Mesothelial cell of epicardium (in vitro differentiated cells): Measurements from ENCODE around the gene SKA1. TPM values are rescaled to one million over a fixed set of nuclear protein-coding genes. Genes with fewer than 3 reads are reported as not detected.
A peak's percentile ranks its signal among the peaks of the same experiment; 100 is the strongest.

Experiments used
- DNase-seq, 2 experiments: peaks; one replicate each; pipeline ENCODE4 v3.0.0; 2021; ENCODE audit warnings: low spot score in 2 of 2; ENCODE audit not compliant: unreplicated experiment in 2 of 2
- H3K27ac Mint-ChIP-seq: 2 replicates; pipeline ENCODE4 v1.8.0; 2021; ENCODE audit warnings: mixed read lengths
- H3K27me3 Mint-ChIP-seq: 2 replicates; pipeline ENCODE4 v1.8.0; 2021; ENCODE audit warnings: low read depth, mixed read lengths
- H3K36me3 Mint-ChIP-seq: 2 replicates; pipeline ENCODE4 v1.8.0; 2021; ENCODE audit warnings: mixed read lengths
- H3K4me1 Mint-ChIP-seq: 2 replicates; pipeline ENCODE4 v1.8.0; 2021; ENCODE audit warnings: mixed read lengths
- H3K4me3 Mint-ChIP-seq: 2 replicates; pipeline ENCODE4 v1.8.0; 2021; ENCODE audit warnings: mild to moderate bottlenecking, moderate library complexity, mixed read lengths
- H3K9me3 Mint-ChIP-seq: 2 replicates; pipeline ENCODE4 v1.8.0; 2021; ENCODE audit warnings: mixed read lengths
- CTCF ChIP-seq: fragments of 200-600 bp; sonication (generic); IDR thresholded peaks from one replicate; pipeline ENCODE4 v1.5.0; 2021; ENCODE audit warnings: antibody characterized with exemption; ENCODE audit not compliant: unreplicated experiment
- total RNA-seq: library from RNA; stranded (reverse); gene quantifications from 3 replicates; pipeline ENCODE4 v1.2.1, GENCODE V29; 2021

Gene SKA1
- total RNA-seq, 1 donor from 2014 or later = 5.5 TPM

GRCh38 chr18:50393802-50394201 is 19.0 kb downstream of the SKA1 start:
- peaks cover 9% of the 10 kb centered on the region for H3K36me3 Mint-ChIP-seq
- H3K27ac Mint-ChIP-seq = no peak overlapping the region
- no peaks in the 10 kb centered on the region for H3K27me3 Mint-ChIP-seq

GRCh38 chr18:50395093-50395492 is 20.2 kb downstream of the SKA1 start:
- Mint-ChIP-seq H3K4me3 (no peak overlapping the region), H3K9me3 (peaks cover 5% of the 10 kb centered on the region), H3K27ac (no peak overlapping the region), H3K36me3 (peaks cover 9% of the 10 kb centered on the region), H3K27me3 (no peaks in the 10 kb centered on the region), H3K4me1 (peaks cover 30% of the 10 kb centered on the region)
- DNase-seq = no peak
- no peak for TF ChIP-seq CTCF

More at GRCh38 chr18:50393802-50394201, 19.0 kb downstream of the SKA1 start:
- Mint-ChIP-seq H3K4me1 (peaks cover 20% of the 10 kb centered on the region), H3K4me3 (no peak overlapping the region), H3K9me3 (peaks cover 5% of the 10 kb centered on the region)
- no peak for TF ChIP-seq CTCF
- DNase-seq = no peak

GRCh38 chr18:50396005-50396660 is 21.3 kb downstream of the SKA1 start:
- no peak overlapping the region for H3K4me3 Mint-ChIP-seq
- H3K9me3 Mint-ChIP-seq = peaks cover 5% of the 10 kb centered on the region

GRCh38 chr18:50397023-50397422 is 22.2 kb downstream of the SKA1 start:
- no peak for DNase-seq
- H3K27me3 Mint-ChIP-seq = no peaks in the 10 kb centered on the region
- peaks cover 48% of the 10 kb centered on the region for H3K4me1 Mint-ChIP-seq
- peaks cover 5% of the 10 kb centered on the region for H3K9me3 Mint-ChIP-seq
- no peak overlapping the region for H3K4me3 Mint-ChIP-seq
- TF ChIP-seq CTCF = no peak
- H3K36me3 Mint-ChIP-seq = peaks cover 9% of the 10 kb centered on the region
- H3K27ac Mint-ChIP-seq = no peak overlapping the region

More at GRCh38 chr18:50396005-50396660, 21.3 kb downstream of the SKA1 start:
- DNase-seq = no peak
- no peak for TF ChIP-seq CTCF
- Mint-ChIP-seq H3K27me3 (no peaks in the 10 kb centered on the region), H3K27ac (peak overlapping the region; percentile 37), H3K36me3 (peaks cover 9% of the 10 kb centered on the region), H3K4me1 (peaks cover 40% of the 10 kb centered on the region)

- Mint-ChIP-seq H3K4me3 (peak overlapping the region; percentile 39), H3K9me3 (peaks cover 5% of the 10 kb centered on the region), H3K27ac (peak overlapping the region; percentile 87), H3K36me3 (peaks cover 9% of the 10 kb centered on the region), H3K4me1 (peaks cover 57% of the 10 kb centered on the region), H3K27me3 (no peaks in the 10 kb centered on the region)
- TF ChIP-seq CTCF = no peak
- DNase-seq = no peak
Observed at GRCh38 chr18:50398099-50398498, 23.3 kb downstream of the SKA1 start.
